Activated B cell treated with CpG ODN at 0.5 μM for 24 hours (primary cell): ENCODE data around the gene ESAM. TPM values are rescaled to one million over a fixed set of nuclear protein-coding genes. Genes with fewer than 3 reads are reported as not detected.

Source experiments
- ATAC-seq: fragments of 200-7000 bp; cut with Tn5 transposase; one replicate; pipeline ENCODE4 v1.10.0; 2021; ENCODE audit warnings: low read depth, mild to moderate bottlenecking, moderate library complexity
- CTCF ChIA-PET: fragments of 350-600 bp; sonication (Branson Sonifier 250); formaldehyde crosslinking; loops from one replicate; lab custom pipeline; 2021; ENCODE audit warnings: antibody characterized with exemption; lab: Charles Lee
- POLR2A ChIA-PET: fragments of 350-600 bp; sonication (Branson Sonifier 250); formaldehyde crosslinking; loops from one replicate; lab custom pipeline; 2021; ENCODE audit warnings: antibody characterized with exemption; lab: Charles Lee
- DNase-seq: peaks from one replicate; pipeline ENCODE4 v3.0.0; 2022
- H3K27ac Mint-ChIP-seq: one replicate; pipeline ENCODE4 v1.8.0; 2020; ENCODE audit warnings: mixed read lengths
- H3K27me3 Mint-ChIP-seq: one replicate; pipeline ENCODE4 v1.8.0; 2021; ENCODE audit warnings: mixed read lengths
- H3K36me3 Mint-ChIP-seq: one replicate; pipeline ENCODE4 v1.8.0; 2021; ENCODE audit warnings: low read depth, mixed read lengths
- H3K4me1 Mint-ChIP-seq: one replicate; pipeline ENCODE4 v1.8.0; 2021; ENCODE audit warnings: mixed read lengths
- H3K4me3 Mint-ChIP-seq: one replicate; pipeline ENCODE4 v1.8.0; 2020; ENCODE audit warnings: mild to moderate bottlenecking, mixed read lengths
- H3K9me3 Mint-ChIP-seq: one replicate; pipeline ENCODE4 v1.8.0; 2020; ENCODE audit warnings: mixed read lengths
- intact Hi-C: fragments of 100-400 bp; cut with micrococcal nuclease; formaldehyde crosslinking; loops from one replicate; pipeline ENCODE4 v1.15.1; 2024
- total RNA-seq: library from RNA; stranded (reverse); gene quantifications from 2 replicates; pipeline ENCODE4 v1.2.3, GENCODE V29; 2022
- TF ChIP-seq, protein P1 (sequence below): fragments of 200-600 bp; IDR thresholded peaks from one replicate; pipeline ENCODE4 v1.8.0; 2022; ENCODE audit warnings: antibody characterized with exemption, mild to moderate bottlenecking

Gene ESAM
- total RNA-seq, 1 donor from 2014 or later: 2.3 TPM

DNA sequence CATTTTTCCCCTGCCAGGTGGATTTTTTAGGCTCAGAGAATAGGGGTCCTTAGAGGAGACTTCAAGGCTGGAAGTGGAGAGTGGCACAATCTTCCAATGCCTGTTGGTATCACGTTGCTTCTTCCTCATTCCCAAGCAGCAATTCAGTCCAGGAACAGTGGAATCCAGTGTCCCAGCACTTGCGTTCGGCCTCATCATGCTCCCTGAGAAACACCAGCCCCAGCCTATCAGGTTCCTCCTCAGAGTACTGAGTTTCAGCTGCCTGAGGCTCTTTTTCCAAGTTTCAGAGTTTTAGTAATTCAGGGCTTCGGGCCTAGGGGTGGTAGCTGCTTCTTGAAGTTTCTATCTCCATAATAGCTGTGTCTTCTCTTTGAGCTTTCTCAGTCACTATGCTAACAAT is 54.3 kb downstream of the ESAM start:
- no peak for DNase-seq
- TF ChIP-seq, protein P1, sequence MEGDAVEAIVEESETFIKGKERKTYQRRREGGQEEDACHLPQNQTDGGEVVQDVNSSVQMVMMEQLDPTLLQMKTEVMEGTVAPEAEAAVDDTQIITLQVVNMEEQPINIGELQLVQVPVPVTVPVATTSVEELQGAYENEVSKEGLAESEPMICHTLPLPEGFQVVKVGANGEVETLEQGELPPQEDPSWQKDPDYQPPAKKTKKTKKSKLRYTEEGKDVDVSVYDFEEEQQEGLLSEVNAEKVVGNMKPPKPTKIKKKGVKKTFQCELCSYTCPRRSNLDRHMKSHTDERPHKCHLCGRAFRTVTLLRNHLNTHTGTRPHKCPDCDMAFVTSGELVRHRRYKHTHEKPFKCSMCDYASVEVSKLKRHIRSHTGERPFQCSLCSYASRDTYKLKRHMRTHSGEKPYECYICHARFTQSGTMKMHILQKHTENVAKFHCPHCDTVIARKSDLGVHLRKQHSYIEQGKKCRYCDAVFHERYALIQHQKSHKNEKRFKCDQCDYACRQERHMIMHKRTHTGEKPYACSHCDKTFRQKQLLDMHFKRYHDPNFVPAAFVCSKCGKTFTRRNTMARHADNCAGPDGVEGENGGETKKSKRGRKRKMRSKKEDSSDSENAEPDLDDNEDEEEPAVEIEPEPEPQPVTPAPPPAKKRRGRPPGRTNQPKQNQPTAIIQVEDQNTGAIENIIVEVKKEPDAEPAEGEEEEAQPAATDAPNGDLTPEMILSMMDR: no peak
- no peak for ATAC-seq
- Mint-ChIP-seq H3K27ac (no peak overlapping the region), H3K9me3 (peaks cover 11% of the 10 kb centered on the region), H3K27me3 (peaks cover 3% of the 10 kb centered on the region), H3K36me3 (peaks cover 6% of the 10 kb centered on the region), H3K4me3 (no peak overlapping the region), H3K4me1 (no peaks in the 10 kb centered on the region)
- ChIA-PET CTCF (no interaction called here), POLR2A (no interaction called here)
- intact Hi-C loops: no loop called here

Other genes starting within 250 kb of the ESAM start
- not detected in 2 replicates for gene OR8B12, start 218.6 kb downstream of the ESAM start, total RNA-seq
- not detected in 2 replicates for gene OR8A1, start 192.3 kb downstream of the ESAM start, total RNA-seq
- gene PANX3, start 150.9 kb downstream of the ESAM start, total RNA-seq: not detected in 2 replicates
- gene TBRG1, start 139.4 kb downstream of the ESAM start, total RNA-seq: 43.7 and 54.6 TPM in 2 replicates
- gene SIAE, start 88.6 kb downstream of the ESAM start, total RNA-seq: 2.6 and 3.4 TPM in 2 replicates
- gene SPA17, start 88.4 kb downstream of the ESAM start, total RNA-seq: 1.2 and 1.6 TPM in 2 replicates
- 0.69 and 1.0 TPM in 2 replicates for gene NRGN, start 22.3 kb downstream of the ESAM start, total RNA-seq
- gene VSIG2, start 10.0 kb downstream of the ESAM start, total RNA-seq: 0.20 TPM in 2 replicates
- gene MSANTD2, start 38.1 kb upstream of the ESAM start, total RNA-seq: 17.7 and 21.0 TPM in 2 replicates
- 1.0 and 1.5 TPM in 2 replicates for gene ROBO3, start 103.1 kb upstream of the ESAM start, total RNA-seq
- not detected in 2 replicates for gene ROBO4, start 135.6 kb upstream of the ESAM start, total RNA-seq
- not detected in 2 replicates for gene HEPN1, start 157.0 kb upstream of the ESAM start, total RNA-seq
- gene HEPACAM, start 173.8 kb upstream of the ESAM start, total RNA-seq: not detected in 2 replicates
- 0.51 and 0.71 TPM in 2 replicates for gene CCDC15, start 191.9 kb upstream of the ESAM start, total RNA-seq